Upper lobe of left lung (tissue), 6 donors: Measurements from ENCODE around the gene FOXO4. TPM values are rescaled to one million over a fixed set of nuclear protein-coding genes. Genes with fewer than 3 reads are reported as not detected.

Experiments used
- ATAC-seq, 2 donors: fragments of 200-7000 bp; cut with Tn5 transposase; one replicate each; pipeline ENCODE4 v1.9.1; 2022; ENCODE audit warnings: mild to moderate bottlenecking in 2 of 2, moderate library complexity in 2 of 2; ENCODE audit not compliant: low FRiP score in 2 of 2
- DNase-seq, 2 donors: peaks; one replicate each; pipeline ENCODE4 v3.0.0-alpha.2; 2019 to 2020
- H3K27ac ChIP-seq, 4 donors: fragments of 200-600 bp; sonication (generic); one replicate each; pipeline ENCODE4 v1.5.1; 2016 to 2019
- H3K27me3 ChIP-seq, 4 donors: fragments of 200-600 bp; sonication (generic); one replicate each; pipeline ENCODE4 v1.5.1; 2017 to 2019
- H3K36me3 ChIP-seq, 4 donors: fragments of 200-600 bp; sonication (generic); one replicate each; pipeline ENCODE4 v1.5.1; 2016 to 2019
- H3K4me1 ChIP-seq, 4 donors: fragments of 200-600 bp; sonication (generic); one replicate each; pipeline ENCODE4 v1.5.1; 2018 to 2019
- H3K4me3 ChIP-seq, 4 donors: fragments of 200-600 bp; sonication (generic); one replicate each; pipeline ENCODE4 v1.5.1; 2017 to 2019; ENCODE audit warnings: mild to moderate bottlenecking in 2 of 4, moderate library complexity in 1 of 4
- H3K9me3 ChIP-seq, 4 donors: fragments of 200-600 bp; sonication (generic); one replicate each; pipeline ENCODE4 v1.5.1; 2018 to 2019
- EP300 ChIP-seq, 4 donors: sonication (generic); formaldehyde crosslinking; IDR thresholded peaks; one replicate each; pipeline ENCODE4 v1.5.1; 2017; ENCODE audit warnings: antibody characterized with exemption in 4 of 4, control low read depth in 2 of 4
- POLR2A ChIP-seq, 4 donors: fragments of 450-650 bp; IDR thresholded peaks; one replicate each; pipeline ENCODE4 v1.5.1; 2016 to 2017; ENCODE audit warnings: antibody characterized with exemption in 4 of 4, mild to moderate bottlenecking in 2 of 4
- POLR2AphosphoS5 ChIP-seq, 2 donors: sonication (generic); formaldehyde crosslinking; IDR thresholded peaks; one replicate each; pipeline ENCODE4 v1.5.1; 2017; ENCODE audit warnings: antibody characterized with exemption in 2 of 2
- WGBS, 2 donors: methylation state at CpG; one replicate each; pipeline ENCODE4 v1.1.5; 2017 to 2018; 5-methylcytosine and 5-hydroxymethylcytosine counted together
- total RNA-seq, 6 donors: library from RNA; depleted of rRNA in 4 of 6; stranded (reverse); fragments of >200 nt in 4 of 6; gene quantifications; one replicate each; pipeline versions ENCODE4 v1.1.0 to v1.2.1, GENCODE V29; 2016 to 2021
- TF ChIP-seq, protein P1 (sequence below), 6 experiments: fragments of 450-650 bp in 4 of 6; fragments of 200-600 bp in 2 of 6; sonication (generic) in 2 of 6; IDR thresholded peaks; one replicate each; pipeline ENCODE4 v1.5.1; 2016 to 2019; ENCODE audit warnings: antibody characterized with exemption in 6 of 6
- donor health status: DM: no; HTN: no; CAD: no; lungs with moderate emphysema.
- donor health status: DM: no; HTN: yes; CAD: no; lungs with severe emphysema.

FOXO4 gene
- total RNA-seq, 6 donors from 2014 or later: 11.2 to 34.1 (median 24.0) TPM

DNA sequence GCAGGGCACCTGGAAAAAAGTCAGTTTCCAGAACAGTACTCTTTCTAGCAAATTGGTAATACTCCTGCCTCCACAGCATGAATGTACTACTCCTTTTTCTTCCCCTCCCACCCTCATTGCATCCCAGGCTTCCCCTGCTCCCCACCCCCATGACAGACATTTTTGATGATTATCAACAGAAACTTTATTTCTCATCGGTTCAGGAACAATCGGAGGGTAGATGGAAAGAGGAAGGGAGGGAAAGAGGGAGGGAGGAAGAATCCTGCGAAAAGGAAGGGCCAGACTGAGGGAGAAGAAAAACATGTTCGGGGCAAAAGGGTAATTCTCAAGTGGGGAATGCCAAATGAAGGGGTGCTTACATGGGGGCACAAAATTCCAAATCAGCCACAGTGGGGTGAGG is 11.6 kb downstream of the FOXO4 start:
- 44 to 67% methylated on average over 4 of the region's 4 CpGs for WGBS, 2 donors
- H3K27me3 ChIP-seq: no peaks in the 10 kb centered on the region
- TF ChIP-seq POLR2A (IDR thresholded peaks at IDR 0.05) (no peak), POLR2AphosphoS5 (IDR thresholded peaks at IDR 0.05) (no peak), EP300 (IDR thresholded peaks at IDR 0.05) (no peak)
- TF ChIP-seq, protein P1, sequence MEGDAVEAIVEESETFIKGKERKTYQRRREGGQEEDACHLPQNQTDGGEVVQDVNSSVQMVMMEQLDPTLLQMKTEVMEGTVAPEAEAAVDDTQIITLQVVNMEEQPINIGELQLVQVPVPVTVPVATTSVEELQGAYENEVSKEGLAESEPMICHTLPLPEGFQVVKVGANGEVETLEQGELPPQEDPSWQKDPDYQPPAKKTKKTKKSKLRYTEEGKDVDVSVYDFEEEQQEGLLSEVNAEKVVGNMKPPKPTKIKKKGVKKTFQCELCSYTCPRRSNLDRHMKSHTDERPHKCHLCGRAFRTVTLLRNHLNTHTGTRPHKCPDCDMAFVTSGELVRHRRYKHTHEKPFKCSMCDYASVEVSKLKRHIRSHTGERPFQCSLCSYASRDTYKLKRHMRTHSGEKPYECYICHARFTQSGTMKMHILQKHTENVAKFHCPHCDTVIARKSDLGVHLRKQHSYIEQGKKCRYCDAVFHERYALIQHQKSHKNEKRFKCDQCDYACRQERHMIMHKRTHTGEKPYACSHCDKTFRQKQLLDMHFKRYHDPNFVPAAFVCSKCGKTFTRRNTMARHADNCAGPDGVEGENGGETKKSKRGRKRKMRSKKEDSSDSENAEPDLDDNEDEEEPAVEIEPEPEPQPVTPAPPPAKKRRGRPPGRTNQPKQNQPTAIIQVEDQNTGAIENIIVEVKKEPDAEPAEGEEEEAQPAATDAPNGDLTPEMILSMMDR (IDR thresholded peaks at IDR 0.05): no peak
- H3K4me3 ChIP-seq: no peak overlapping the region
- ATAC-seq (no peak), DNase-seq (no peak)
- peaks cover 3 to 20% (median 7%) of the 10 kb centered on the region in 4 donors for H3K4me1 ChIP-seq
- H3K9me3 ChIP-seq: no peaks in the 10 kb centered on the region
- no peaks in the 10 kb centered on the region for H3K36me3 ChIP-seq
- no peak overlapping the region for H3K27ac ChIP-seq

GRCh38 chrX:71107762-71108360 is 12.2 kb downstream of the FOXO4 start:
- ATAC-seq: no peak
- TF ChIP-seq, protein P1 (IDR thresholded peaks at IDR 0.05): no peak
- no peak for TF ChIP-seq EP300 (IDR thresholded peaks at IDR 0.05)
- TF ChIP-seq POLR2A (IDR thresholded peaks at IDR 0.05): no peak
- no peak for TF ChIP-seq POLR2AphosphoS5 (IDR thresholded peaks at IDR 0.05)
- 38% methylated on average over 9 of the region's 9 CpGs; no CpG with 5 or more reads in 1 of the 2 donors for WGBS, 2 donors
- no peaks in the 10 kb centered on the region for H3K9me3 ChIP-seq
- H3K27me3 ChIP-seq: no peaks in the 10 kb centered on the region
- H3K27ac ChIP-seq: no peak overlapping the region
- H3K4me3 ChIP-seq: no peak overlapping the region
- DNase-seq: no peak
- H3K36me3 ChIP-seq: no peaks in the 10 kb centered on the region
- H3K4me1 ChIP-seq: peaks cover 3 to 20% (median 7%) of the 10 kb centered on the region in 4 donors

DNA sequence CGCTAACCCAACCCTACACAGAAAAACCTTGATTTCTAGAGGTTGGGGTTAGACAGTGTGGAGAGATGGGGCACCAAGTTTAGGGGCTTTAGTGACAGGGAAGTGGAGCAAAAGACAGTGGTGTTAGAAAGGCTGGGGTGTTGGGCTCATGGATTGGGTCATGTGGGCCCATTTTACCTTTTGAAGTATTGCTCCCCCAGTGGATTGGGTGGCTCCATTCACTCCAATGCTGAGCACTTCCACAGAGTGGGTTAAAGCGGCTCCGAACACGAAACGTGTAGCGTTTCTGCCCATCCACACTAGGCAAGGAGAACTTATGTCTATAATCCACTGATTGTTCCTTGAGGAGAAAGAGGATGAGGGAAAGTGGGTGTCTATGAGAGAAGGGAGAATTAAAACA is 13.4 kb downstream of the FOXO4 start:
- DNase-seq: no peak
- Histone ChIP-seq H3K36me3 (no peaks in the 10 kb centered on the region), H3K4me3 (peak overlapping the region in 1 of 4 donors; percentile 5), H3K27me3 (no peaks in the 10 kb centered on the region), H3K9me3 (no peaks in the 10 kb centered on the region), H3K27ac (peak overlapping the region in 1 of 4 donors; percentile 18), H3K4me1 (peaks cover 0 to 8% (median 2%) of the 10 kb centered on the region in 4 donors)
- ATAC-seq: no peak
- no peak for TF ChIP-seq POLR2A (IDR thresholded peaks at IDR 0.05)
- TF ChIP-seq POLR2AphosphoS5 (IDR thresholded peaks at IDR 0.05): no peak
- no peak for TF ChIP-seq EP300 (IDR thresholded peaks at IDR 0.05)
- TF ChIP-seq, protein P1 (IDR thresholded peaks at IDR 0.05): no peak
- WGBS, 2 donors: 82% methylated on average over 3 to 6 of the region's 6 CpGs

DNA sequence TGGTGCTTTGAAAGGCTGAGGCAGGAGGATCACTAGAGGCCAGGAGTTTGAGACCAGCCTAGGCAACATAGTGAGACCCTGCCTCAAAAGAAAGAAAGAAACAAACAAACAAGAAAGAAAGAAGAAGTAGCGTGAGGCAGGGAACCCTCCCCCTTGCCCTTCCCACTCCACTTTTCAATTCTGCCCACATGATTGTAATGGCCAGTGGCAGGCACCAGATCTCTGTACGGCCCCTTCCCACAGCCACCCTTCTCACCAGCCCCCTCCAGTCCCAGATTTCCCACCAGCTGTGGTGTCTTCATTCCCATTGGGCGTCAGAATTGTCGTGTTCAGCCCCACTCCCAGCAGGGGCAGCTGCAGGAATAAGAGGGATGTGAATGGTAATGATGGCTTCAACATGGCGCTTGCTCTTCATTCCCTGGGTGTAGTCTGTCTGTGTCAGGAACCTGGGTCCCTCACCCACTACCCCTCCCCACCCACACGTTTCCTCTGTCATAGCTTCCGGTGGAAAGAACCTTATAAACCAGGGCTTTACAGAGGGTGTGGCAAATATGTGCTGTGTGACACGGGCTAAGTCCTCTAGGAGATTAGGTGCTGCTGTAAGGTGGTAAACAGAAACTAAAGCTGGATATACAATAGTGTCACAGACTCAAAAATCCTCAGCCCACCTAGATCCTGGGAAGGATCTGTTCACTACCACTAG is 15.6 kb downstream of the FOXO4 start, which contains the start of gene IL2RG:
Gene IL2RG (minus strand): TSS at position 437 of the 703 bp plus-strand sequence. CDS start 38 bp downstream, at position 399.
- H3K4me3 ChIP-seq: peak within 1 kb of the TSS in 2 of 4 donors; percentile 25 to 36
- H3K27me3 ChIP-seq: no peaks in the 10 kb centered on the region
- H3K27ac ChIP-seq: peak within 1 kb of the TSS; percentile 40 to 78 (median 61)
- H3K9me3 ChIP-seq: no peaks in the 10 kb centered on the region
- 49 to 54% methylated on average over 6 to 8 of the region's 8 CpGs for WGBS, 2 donors
- TF ChIP-seq, protein P1 (IDR thresholded peaks at IDR 0.05): no peak
- TF ChIP-seq POLR2AphosphoS5 (IDR thresholded peaks at IDR 0.05) (peak; percentile 18 to 70), POLR2A (IDR thresholded peaks at IDR 0.05) (peak in 2 of 4 donors; percentile 57 to 72)
- DNase-seq: peak in 1 of 2 donors; percentile 53
- H3K4me1 ChIP-seq: peaks cover 0 to 4% (median 0%) of the 10 kb centered on the region in 4 donors
- peak; percentile 59 to 62 for ATAC-seq
- H3K36me3 ChIP-seq: no peaks in the 10 kb centered on the region
